ENCODE measurements around the gene OPN3. TPM values are rescaled to one million over a fixed set of nuclear protein-coding genes. Genes with fewer than 3 reads are reported as not detected.

The OPN3 gene
- total and polyA plus RNA-seq, 2 donors (not counting 1 experiment from before 2014, with no cell fraction given) = 21.0 to 29.6 TPM

GRCh38 chr1:241630476-241630875, 9.7 kb downstream of the OPN3 start:
- DNase-seq (no peak), ATAC-seq (ENCODE audit: low read depth) (no peak)
- peaks cover 63% of the 10 kb centered on the region for H3K79me2 ChIP-seq (ENCODE audit: control insufficient read depth, insufficient read depth, low read length)
- ChIA-PET CTCF (interaction anchor here (1.1 to 2.1 kb wide), 2 partner anchors 13 to 20 kb away, joined by 4 to 14 read pairs; no protein-coding TSS in a partner anchor), POLR2A (no interaction called here)
- H2AFZ ChIP-seq (ENCODE audit: insufficient read depth, low read depth, low read length, poor library complexity, severe bottlenecking) = no peak overlapping the region
- intact Hi-C loops (cut with micrococcal nuclease) = no loop called here
- peaks cover 0 to 10% of the 10 kb centered on the region in 2 experiments for H3K36me3 ChIP-seq (replicated peaks in 1 of 2; ENCODE audit: control extremely low read depth in 1 of 2, control insufficient read depth in 1 of 2, extremely low read depth in 1 of 2, insufficient read depth in 2 of 2, low read length in 1 of 2)
- H3K4me2 ChIP-seq (replicated peaks; ENCODE audit: low read depth, low read length, poor library complexity, severe bottlenecking) = no peak overlapping the region
- no peak overlapping the region for H3K4me3 Mint-ChIP-seq
- H3K27me3 ChIP-seq (replicated peaks in 1 of 4; ENCODE audit: control extremely low read depth in 1 of 4, control insufficient read depth in 3 of 4, insufficient read depth in 4 of 4, low read length in 3 of 4) = no peaks in the 10 kb centered on the region
- no peak overlapping the region for H3K27ac ChIP-seq (ENCODE audit: low read length in 2 of 2)
- WGBS (ENCODE audit: insufficient coverage) = no CpG with 5 or more reads among the region's 1 CpG
- H3K9me3 ChIP-seq (ENCODE audit: control extremely low read depth in 1 of 3, control insufficient read depth in 2 of 3, insufficient read depth in 1 of 3, low read length in 2 of 3) = no peaks in the 10 kb centered on the region
- H3K4me3 ChIP-seq (ENCODE audit: control extremely low read depth in 1 of 5, extremely low read depth in 1 of 5, insufficient read depth in 1 of 5, low read depth in 2 of 5, low read length in 4 of 5) = no peak overlapping the region
- H3K27ac Mint-ChIP-seq = peak overlapping the region; percentile 46
- no peaks in the 10 kb centered on the region for H4K20me1 ChIP-seq (ENCODE audit: control insufficient read depth, insufficient read depth, low read length, poor library complexity, severe bottlenecking)
- peaks cover 19 to 31% of the 10 kb centered on the region in 2 donors for H3K4me1 ChIP-seq (ENCODE audit: control insufficient read depth in 2 of 2, insufficient read depth in 2 of 2, low read length in 2 of 2)
- no peaks in the 10 kb centered on the region for H3K27me3 Mint-ChIP-seq
- H3K9me3 Mint-ChIP-seq (ENCODE audit: insufficient read depth) = no peaks in the 10 kb centered on the region
- peaks cover 57% of the 10 kb centered on the region for H3K4me1 Mint-ChIP-seq
- TF ChIP-seq EZH2 (IDR thresholded peaks at IDR 0.05; ENCODE audit: borderline replicate concordance, insufficient read depth, low read depth, low read length, poor library complexity, severe bottlenecking) (no peak), CTCF (IDR thresholded peaks at IDR 0.05) (no peak)
- H3K9ac ChIP-seq (ENCODE audit: low read length) = no peak overlapping the region

GRCh38 chr1:241630005-241630404, 10.2 kb downstream of the OPN3 start:
- Histone ChIP-seq H3K27ac (ENCODE audit: low read length in 2 of 2) (peak overlapping the region in 1 of 2 donors; percentile 2), H3K9me3 (ENCODE audit: control extremely low read depth in 1 of 3, control insufficient read depth in 2 of 3, insufficient read depth in 1 of 3, low read length in 2 of 3) (no peaks in the 10 kb centered on the region), H3K4me2 (replicated peaks; ENCODE audit: low read depth, low read length, poor library complexity, severe bottlenecking) (no peak overlapping the region), H3K9ac (ENCODE audit: low read length) (no peak overlapping the region), H2AFZ (ENCODE audit: insufficient read depth, low read depth, low read length, poor library complexity, severe bottlenecking) (no peak overlapping the region), H3K27me3 (replicated peaks in 1 of 4; ENCODE audit: control extremely low read depth in 1 of 4, control insufficient read depth in 3 of 4, insufficient read depth in 4 of 4, low read length in 3 of 4) (no peaks in the 10 kb centered on the region), H4K20me1 (ENCODE audit: control insufficient read depth, insufficient read depth, low read length, poor library complexity, severe bottlenecking) (no peaks in the 10 kb centered on the region), H3K36me3 (replicated peaks in 1 of 2; ENCODE audit: control extremely low read depth in 1 of 2, control insufficient read depth in 1 of 2, extremely low read depth in 1 of 2, insufficient read depth in 2 of 2, low read length in 1 of 2) (peaks cover 0 to 11% of the 10 kb centered on the region in 2 experiments), H3K79me2 (ENCODE audit: control insufficient read depth, insufficient read depth, low read length) (peaks cover 58% of the 10 kb centered on the region), H3K4me1 (ENCODE audit: control insufficient read depth in 2 of 2, insufficient read depth in 2 of 2, low read length in 2 of 2) (peaks cover 14 to 26% of the 10 kb centered on the region in 2 donors), H3K4me3 (ENCODE audit: control extremely low read depth in 1 of 5, extremely low read depth in 1 of 5, insufficient read depth in 1 of 5, low read depth in 2 of 5, low read length in 4 of 5) (no peak overlapping the region)
- no peak for DNase-seq
- Mint-ChIP-seq H3K27ac (peak overlapping the region; percentile 37), H3K4me3 (no peak overlapping the region), H3K4me1 (peaks cover 53% of the 10 kb centered on the region), H3K9me3 (ENCODE audit: insufficient read depth) (no peaks in the 10 kb centered on the region), H3K27me3 (no peaks in the 10 kb centered on the region)
- TF ChIP-seq CTCF (IDR thresholded peaks at IDR 0.05) (no peak), EZH2 (IDR thresholded peaks at IDR 0.05; ENCODE audit: borderline replicate concordance, insufficient read depth, low read depth, low read length, poor library complexity, severe bottlenecking) (no peak)
- ChIA-PET CTCF (interaction anchor here (1.1 to 2.1 kb wide), 3 partner anchors 9 to 19 kb away, joined by 3 to 14 read pairs (median 4); no protein-coding TSS in a partner anchor), POLR2A (interaction anchor here (1.0 kb wide), 1 partner anchor 10 kb away, joined by 3 read pairs; the partner anchor contains the start of genes CHML and OPN3)
- intact Hi-C loops (cut with micrococcal nuclease) = no loop called here
- ATAC-seq (ENCODE audit: low read depth) = no peak

Data from B cell (primary cell).